AG10803 (cell line): Measurements from ENCODE around the gene ZBTB40.

Source experiments
- DNase-seq: peaks from one replicate; pipeline ENCODE4 v3.0.0; 2010; ENCODE audit warnings: low read depth
- H3K4me3 ChIP-seq: 2 replicates; pipeline ENCODE4 v1.5.1; 2011; ENCODE audit warnings: mild to moderate bottlenecking, low read length, control low read depth
- TF ChIP-seq, protein P1 (sequence below): conservative IDR thresholded peaks from 2 replicates; pipeline ENCODE4 v1.5.1; 2011; ENCODE audit warnings: mild to moderate bottlenecking, low read length, control low read depth, inconsistent platforms

The ZBTB40 gene

DNA sequence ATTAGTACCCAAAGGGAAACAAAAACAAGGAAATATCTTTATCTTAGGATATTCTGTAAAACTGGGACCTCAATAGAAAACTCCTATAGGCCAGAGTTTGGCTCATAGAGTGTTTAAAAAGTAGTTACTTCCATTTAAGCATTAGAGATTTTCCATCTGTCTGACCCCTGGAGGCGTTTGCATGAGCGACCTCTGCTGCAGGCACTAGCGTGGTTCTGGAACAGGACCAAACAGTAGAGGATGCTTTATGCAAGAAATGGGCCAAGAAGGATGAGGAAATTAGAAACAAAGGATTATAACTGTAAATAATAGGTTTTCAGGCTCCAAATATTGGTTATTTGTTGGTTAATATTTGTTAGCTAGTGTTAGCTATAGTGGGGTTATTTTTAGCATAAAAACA is 5.7 kb downstream of the ZBTB40 start:
- TF ChIP-seq, protein P1, sequence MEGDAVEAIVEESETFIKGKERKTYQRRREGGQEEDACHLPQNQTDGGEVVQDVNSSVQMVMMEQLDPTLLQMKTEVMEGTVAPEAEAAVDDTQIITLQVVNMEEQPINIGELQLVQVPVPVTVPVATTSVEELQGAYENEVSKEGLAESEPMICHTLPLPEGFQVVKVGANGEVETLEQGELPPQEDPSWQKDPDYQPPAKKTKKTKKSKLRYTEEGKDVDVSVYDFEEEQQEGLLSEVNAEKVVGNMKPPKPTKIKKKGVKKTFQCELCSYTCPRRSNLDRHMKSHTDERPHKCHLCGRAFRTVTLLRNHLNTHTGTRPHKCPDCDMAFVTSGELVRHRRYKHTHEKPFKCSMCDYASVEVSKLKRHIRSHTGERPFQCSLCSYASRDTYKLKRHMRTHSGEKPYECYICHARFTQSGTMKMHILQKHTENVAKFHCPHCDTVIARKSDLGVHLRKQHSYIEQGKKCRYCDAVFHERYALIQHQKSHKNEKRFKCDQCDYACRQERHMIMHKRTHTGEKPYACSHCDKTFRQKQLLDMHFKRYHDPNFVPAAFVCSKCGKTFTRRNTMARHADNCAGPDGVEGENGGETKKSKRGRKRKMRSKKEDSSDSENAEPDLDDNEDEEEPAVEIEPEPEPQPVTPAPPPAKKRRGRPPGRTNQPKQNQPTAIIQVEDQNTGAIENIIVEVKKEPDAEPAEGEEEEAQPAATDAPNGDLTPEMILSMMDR: peak; percentile 20; the same call in 1 of the 2 replicates

DNA sequence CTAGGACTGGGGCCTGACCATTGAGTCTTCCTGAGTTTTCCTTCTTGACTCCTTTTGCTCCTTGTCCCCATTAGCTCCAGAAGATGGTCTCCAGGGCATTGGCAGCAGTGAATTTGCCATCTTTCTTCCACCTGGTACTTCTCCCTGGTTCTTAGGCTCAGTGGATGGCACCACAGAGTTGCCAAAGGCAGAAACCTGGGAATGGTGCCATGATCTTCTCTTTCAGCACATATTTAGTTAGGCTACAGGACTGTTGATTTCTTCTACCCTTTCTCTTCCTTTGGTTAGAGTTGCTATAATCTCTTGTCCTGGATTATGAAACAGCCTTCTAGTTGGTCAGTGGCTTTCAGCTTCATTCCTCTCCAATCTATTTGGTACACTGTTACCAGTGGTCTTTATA is 6.2 kb downstream of the ZBTB40 start:
- DNase-seq: no peak

More for the DNA sequence above, 5.7 kb downstream of the ZBTB40 start:
- no peak overlapping the region for H3K4me3 ChIP-seq
- peak; percentile 44 for DNase-seq

DNA sequence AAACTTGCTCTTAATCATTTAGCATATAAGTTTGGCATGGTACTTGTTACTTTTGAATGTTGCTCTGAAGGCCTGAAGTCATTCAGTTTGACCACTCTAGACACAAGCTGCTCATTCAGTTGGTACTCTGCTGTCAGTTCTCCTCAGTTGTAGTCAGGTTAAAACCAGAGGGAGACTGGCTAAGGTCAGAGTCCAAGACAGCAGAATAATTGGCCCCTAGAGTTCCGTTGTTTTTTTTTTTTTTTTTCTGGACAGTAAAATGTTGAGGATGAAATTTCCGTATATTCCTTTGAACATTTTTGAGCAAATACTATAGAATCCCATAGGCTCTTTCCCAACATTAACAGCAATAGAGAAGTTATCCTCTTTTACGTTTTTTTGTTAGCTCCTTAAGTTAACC is 9.4 kb downstream of the ZBTB40 start:
- DNase-seq: no peak
- TF ChIP-seq, protein P1: no peak
- H3K4me3 ChIP-seq: no peak overlapping the region

More for the DNA sequence above, 6.2 kb downstream of the ZBTB40 start:
- no peak overlapping the region for H3K4me3 ChIP-seq
- TF ChIP-seq, protein P1: no peak

DNA sequence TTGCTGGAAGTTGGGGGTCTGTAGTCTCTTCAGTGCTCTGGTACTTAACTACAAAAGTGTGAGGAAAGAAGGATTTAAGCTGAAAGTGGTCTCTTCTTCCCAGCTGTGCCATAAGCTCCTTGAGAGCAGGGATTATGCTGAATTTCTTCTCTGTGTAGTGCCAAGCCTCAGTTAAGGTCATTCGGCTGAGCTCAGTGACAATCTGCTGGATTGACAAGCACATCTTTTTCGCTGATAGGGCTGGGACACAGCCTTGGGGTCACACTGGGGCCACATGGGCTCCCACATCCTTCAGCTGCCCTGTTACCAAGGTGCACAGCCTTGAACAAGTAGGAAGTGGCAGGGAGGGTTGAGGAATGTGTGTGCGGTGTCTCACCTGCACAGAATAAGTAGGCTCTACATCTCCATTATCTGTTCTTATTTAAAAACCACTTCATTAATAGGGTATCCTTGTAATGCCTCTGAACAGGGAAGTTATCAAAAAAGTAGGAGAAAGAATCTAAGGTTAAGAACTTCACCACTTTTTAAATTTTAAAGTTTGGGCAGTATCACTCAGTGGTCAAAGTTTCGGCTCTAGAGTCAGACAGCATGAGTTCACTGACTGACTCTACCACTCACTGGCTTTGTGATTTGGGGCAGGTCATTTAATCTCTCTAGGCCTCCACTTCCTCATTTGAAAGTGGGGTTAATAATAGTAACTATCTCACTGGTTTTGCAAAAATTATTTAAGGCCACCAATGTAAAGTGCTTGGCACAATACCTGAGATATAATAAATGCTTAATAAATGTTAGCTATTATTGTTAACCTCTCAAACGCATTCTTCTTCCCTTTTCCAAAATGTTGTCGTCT is 10.3 kb downstream of the ZBTB40 start:
- no peak for DNase-seq
- H3K4me3 ChIP-seq: no peak overlapping the region
- TF ChIP-seq, protein P1: no peak

DNA sequence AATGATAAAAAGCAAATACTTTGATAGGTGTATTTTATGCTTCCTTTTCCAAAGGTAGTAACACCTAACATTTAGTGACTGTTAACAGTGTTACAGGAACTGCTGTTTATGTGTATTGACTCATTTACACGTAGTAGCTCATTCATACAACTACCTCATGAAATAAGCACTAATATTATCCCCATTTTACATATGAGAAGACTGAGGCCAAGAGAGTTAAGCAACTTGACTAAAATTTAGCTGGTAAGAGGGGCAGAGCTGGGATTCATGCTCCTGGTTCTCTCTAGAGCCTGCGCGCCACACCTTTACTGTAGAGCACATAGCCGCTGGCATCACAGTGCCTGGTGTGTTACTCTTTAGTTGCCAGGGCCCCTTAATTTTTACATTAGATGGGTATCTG is 11.3 kb downstream of the ZBTB40 start:
- no peak overlapping the region for H3K4me3 ChIP-seq
- no peak for DNase-seq
- TF ChIP-seq, protein P1: no peak

DNA sequence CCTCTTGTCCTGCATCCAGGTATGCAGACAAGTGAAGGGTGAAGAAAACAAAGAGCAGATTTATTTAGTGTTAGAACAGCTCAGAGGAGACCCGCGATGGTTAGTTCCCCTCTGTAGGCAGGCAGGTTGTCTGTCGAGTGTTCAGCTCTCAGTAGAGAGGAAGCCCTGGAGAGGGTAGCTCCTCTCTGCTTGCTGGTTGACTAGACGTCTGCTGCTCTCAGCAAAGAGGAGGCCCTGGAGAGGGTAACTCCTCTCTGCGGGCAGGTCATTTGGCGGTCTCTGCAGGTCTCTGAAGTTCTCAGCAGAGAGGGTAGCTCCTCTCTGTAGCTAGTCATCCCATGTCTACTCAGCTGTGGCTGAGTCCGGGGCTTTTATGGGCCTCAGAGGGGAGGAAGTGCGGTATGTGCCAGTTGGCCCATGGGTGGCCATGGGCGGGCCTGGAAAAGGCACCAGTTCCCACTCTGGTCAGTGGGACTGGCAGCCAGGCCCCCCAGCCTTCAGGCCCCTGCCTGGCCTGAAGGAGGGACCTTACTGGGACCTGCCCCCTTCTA is 13.4 kb downstream of the ZBTB40 start:
- TF ChIP-seq, protein P1: no peak
- no peak for DNase-seq
- no peak overlapping the region for H3K4me3 ChIP-seq

DNA sequence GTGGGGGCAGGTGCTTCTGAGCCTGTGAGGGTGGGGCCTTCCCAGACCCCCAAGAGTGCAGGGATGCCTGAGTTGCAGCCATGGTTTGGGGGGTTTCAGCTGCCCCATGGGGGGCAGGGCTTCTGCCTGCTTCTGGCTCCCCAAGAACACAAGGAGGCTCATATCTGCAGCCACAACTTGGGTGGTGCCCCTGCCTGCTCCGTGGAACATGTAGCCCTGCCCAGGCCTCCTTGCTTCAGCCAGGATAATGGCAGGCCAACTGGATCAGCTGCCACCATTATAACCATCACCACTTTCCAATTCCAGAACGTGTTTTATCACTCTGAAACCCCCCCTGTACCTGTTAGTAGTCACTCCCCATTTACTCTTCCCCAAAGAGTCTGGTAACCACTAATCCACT is 14.0 kb downstream of the ZBTB40 start:
- DNase-seq: no peak
- TF ChIP-seq, protein P1: no peak
- H3K4me3 ChIP-seq: no peak overlapping the region
